Effector memory CD8-positive, alpha-beta T cell (primary cell): Measurements from ENCODE around the gene TSPAN12.

Experiments
- ATAC-seq: fragments of 150-1000 bp; cut with Tn5 transposase; replicated peaks from 2 replicates; pipeline ENCODE4 v1.10.0; 2021; ENCODE audit warnings: mild to moderate bottlenecking, moderate library complexity
- DNase-seq, 3 experiments: peaks; one replicate each; pipeline ENCODE4 v3.0.0; 2021
- H3K27ac Mint-ChIP-seq, 2 donors: one replicate each; pipeline ENCODE4 v1.8.0; 2022; ENCODE audit warnings: mild to moderate bottlenecking in 2 of 2, mixed read lengths in 2 of 2, moderate library complexity in 2 of 2
- H3K27me3 Mint-ChIP-seq, 2 donors: one replicate each; pipeline ENCODE4 v1.8.0; 2022; ENCODE audit warnings: mixed read lengths in 2 of 2
- H3K36me3 Mint-ChIP-seq: one replicate; pipeline ENCODE4 v1.8.0; 2022; ENCODE audit warnings: mild to moderate bottlenecking, moderate library complexity, mixed read lengths; ENCODE audit not compliant: insufficient read depth
- H3K4me1 Mint-ChIP-seq, 2 donors: one replicate each; pipeline ENCODE4 v1.8.0; 2022; ENCODE audit warnings: low read depth in 2 of 2, mixed read lengths in 2 of 2
- H3K4me3 Mint-ChIP-seq, 2 donors: one replicate each; pipeline ENCODE4 v1.8.0; 2022; ENCODE audit warnings: mild to moderate bottlenecking in 2 of 2, mixed read lengths in 2 of 2, moderate library complexity in 2 of 2
- H3K9me3 Mint-ChIP-seq, 2 donors: one replicate each; pipeline ENCODE4 v1.8.0; 2022; ENCODE audit warnings: mixed read lengths in 2 of 2

Gene TSPAN12

DNA sequence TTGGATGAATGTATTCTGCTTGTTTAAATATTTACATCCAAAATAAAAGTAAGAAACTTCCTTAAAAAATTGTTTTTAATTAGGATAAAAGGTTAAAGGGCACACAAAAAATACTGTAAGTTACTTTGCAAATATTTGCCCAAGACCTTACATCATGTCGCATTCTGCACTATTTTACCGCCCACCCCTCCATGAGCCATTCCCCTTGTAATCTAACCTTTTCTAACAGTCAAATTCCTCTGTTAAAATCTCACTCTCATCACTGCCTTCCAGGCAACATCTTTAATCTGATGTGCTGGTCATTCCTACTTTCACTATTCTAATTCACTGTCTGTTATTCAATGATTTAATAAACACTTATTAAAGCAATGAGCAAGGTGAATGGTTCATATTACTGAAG is 23.2 kb downstream of the TSPAN12 start:
- ATAC-seq (no peak), DNase-seq (no peak)
- peaks cover 0 to 2% of the 10 kb centered on the region in 2 donors for H3K9me3 Mint-ChIP-seq
- H3K36me3 Mint-ChIP-seq: no peaks in the 10 kb centered on the region
- no peak overlapping the region for H3K4me3 Mint-ChIP-seq
- no peaks in the 10 kb centered on the region for H3K4me1 Mint-ChIP-seq
- H3K27ac Mint-ChIP-seq: no peak overlapping the region
- peaks cover 16 to 21% of the 10 kb centered on the region in 2 donors for H3K27me3 Mint-ChIP-seq

DNA sequence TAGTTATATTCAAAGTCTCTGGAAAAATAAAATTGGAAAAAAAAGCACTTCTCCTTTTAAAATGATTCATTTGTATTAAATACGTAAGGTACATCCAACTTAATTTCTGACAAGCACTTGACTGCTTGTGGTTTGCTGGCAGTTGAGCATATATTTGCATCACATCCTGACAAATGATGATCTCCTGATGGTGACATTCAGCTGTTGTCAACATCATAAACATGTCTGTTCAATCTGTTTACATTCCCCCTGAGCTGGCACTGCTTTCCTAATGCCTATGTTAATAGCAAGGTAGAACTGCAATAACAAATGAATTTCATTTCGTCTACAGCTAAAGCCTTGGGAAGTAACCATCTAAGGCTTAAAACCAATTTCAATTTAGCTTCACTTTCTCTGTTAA is 24.4 kb downstream of the TSPAN12 start:
- H3K4me1 Mint-ChIP-seq: no peaks in the 10 kb centered on the region
- H3K9me3 Mint-ChIP-seq: peaks cover 0 to 2% of the 10 kb centered on the region in 2 donors
- ATAC-seq (no peak), DNase-seq (no peak)
- no peak overlapping the region for H3K27ac Mint-ChIP-seq
- H3K36me3 Mint-ChIP-seq: no peaks in the 10 kb centered on the region
- no peak overlapping the region for H3K4me3 Mint-ChIP-seq
- H3K27me3 Mint-ChIP-seq: peaks cover 16% of the 10 kb centered on the region in 2 donors

DNA sequence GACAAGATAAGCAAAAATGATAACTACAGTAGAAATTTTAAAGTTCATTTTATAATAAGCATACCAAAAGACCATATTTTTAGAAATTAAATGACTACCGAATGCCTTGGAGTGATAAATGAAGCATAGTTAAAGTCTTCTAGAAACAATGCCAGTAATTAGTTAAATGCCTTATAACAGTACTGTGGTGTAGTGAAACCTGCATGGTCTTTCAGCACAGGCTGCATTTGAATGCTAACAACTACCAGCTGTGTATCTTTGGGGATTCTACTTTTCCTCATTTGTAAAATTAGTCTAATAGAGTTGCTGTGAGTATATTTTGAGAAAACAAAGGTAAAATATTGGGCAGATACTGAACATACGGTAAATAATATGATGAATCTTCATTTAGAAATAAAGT is 25.1 kb downstream of the TSPAN12 start:
- ATAC-seq (no peak), DNase-seq (no peak)
- no peaks in the 10 kb centered on the region for H3K4me1 Mint-ChIP-seq
- no peaks in the 10 kb centered on the region for H3K36me3 Mint-ChIP-seq
- no peak overlapping the region for H3K27ac Mint-ChIP-seq
- peaks cover 0 to 2% of the 10 kb centered on the region in 2 donors for H3K9me3 Mint-ChIP-seq
- H3K27me3 Mint-ChIP-seq: peaks cover 16 to 22% of the 10 kb centered on the region in 2 donors
- H3K4me3 Mint-ChIP-seq: no peak overlapping the region

- Mint-ChIP-seq H3K27ac (no peak overlapping the region), H3K36me3 (no peaks in the 10 kb centered on the region), H3K4me1 (no peaks in the 10 kb centered on the region), H3K4me3 (no peak overlapping the region), H3K27me3 (peaks cover 16 to 23% of the 10 kb centered on the region in 2 donors), H3K9me3 (peaks cover 0 to 2% of the 10 kb centered on the region in 2 donors)
- DNase-seq (no peak), ATAC-seq (no peak)
Observed at GRCh38 chr7:120831260-120831659, 26.7 kb downstream of the TSPAN12 start.

- no peak for ATAC-seq
- no peaks in the 10 kb centered on the region for H3K36me3 Mint-ChIP-seq
- peaks cover 16 to 17% of the 10 kb centered on the region in 2 donors for H3K27me3 Mint-ChIP-seq
- no peak overlapping the region for H3K27ac Mint-ChIP-seq
- H3K4me1 Mint-ChIP-seq: no peaks in the 10 kb centered on the region
- H3K9me3 Mint-ChIP-seq: peaks cover 0 to 2% of the 10 kb centered on the region in 2 donors
- no peak for DNase-seq
- H3K4me3 Mint-ChIP-seq: no peak overlapping the region
Observed at GRCh38 chr7:120829487-120829886, 28.5 kb downstream of the TSPAN12 start.

DNA sequence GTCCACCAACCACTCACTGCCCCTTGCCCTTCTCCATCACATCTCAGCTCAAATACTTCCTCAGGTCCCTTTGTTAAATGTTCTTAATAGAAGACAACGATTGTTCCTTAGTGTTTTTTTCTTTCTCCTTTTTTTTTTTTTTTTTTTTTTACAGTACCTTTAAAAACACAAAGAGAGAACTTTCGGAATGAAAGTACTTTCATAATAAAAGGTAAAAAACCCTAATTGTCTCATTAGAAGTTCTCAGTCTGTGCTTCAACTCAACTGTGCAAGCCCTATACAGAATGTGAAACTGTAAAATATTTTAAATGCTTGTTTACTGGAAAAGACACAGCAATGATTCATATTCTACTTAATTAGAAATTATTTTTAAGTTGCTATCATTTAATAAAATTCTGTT is 29.4 kb downstream of the TSPAN12 start:
- DNase-seq (no peak), ATAC-seq (no peak)
- Mint-ChIP-seq H3K27me3 (peaks cover 16 to 17% of the 10 kb centered on the region in 2 donors), H3K4me1 (no peaks in the 10 kb centered on the region), H3K36me3 (no peaks in the 10 kb centered on the region), H3K27ac (no peak overlapping the region), H3K4me3 (no peak overlapping the region), H3K9me3 (peaks cover 0 to 2% of the 10 kb centered on the region in 2 donors)

GRCh38 chr7:120827371-120828118 is 30.4 kb downstream of the TSPAN12 start:
- Mint-ChIP-seq H3K4me3 (no peak overlapping the region), H3K9me3 (peaks cover 0 to 2% of the 10 kb centered on the region in 2 donors), H3K27me3 (peaks cover 17% of the 10 kb centered on the region in 2 donors), H3K27ac (no peak overlapping the region), H3K36me3 (no peaks in the 10 kb centered on the region), H3K4me1 (no peaks in the 10 kb centered on the region)
- DNase-seq (no peak), ATAC-seq (no peak)

DNA sequence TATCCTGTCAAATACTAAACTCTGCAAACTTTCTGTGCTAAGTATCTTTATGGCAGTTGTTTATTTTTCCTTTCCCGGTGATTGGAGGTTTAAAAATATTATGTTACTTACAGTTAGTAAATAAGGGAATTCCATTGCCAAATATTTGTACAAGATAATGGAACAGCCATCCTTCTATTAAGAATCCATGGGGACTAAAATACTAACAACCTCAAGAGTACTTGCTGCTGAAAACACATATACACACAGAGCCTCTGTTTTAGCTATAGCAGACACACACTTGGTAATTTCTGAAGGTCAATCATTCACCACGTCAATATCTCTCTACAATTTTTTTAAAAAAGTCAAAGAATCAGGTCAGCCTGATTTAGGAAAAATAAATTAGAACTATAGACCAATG is 32.4 kb downstream of the TSPAN12 start:
- peaks cover 18 to 20% of the 10 kb centered on the region in 2 donors for H3K27me3 Mint-ChIP-seq
- DNase-seq (no peak), ATAC-seq (no peak)
- no peaks in the 10 kb centered on the region for H3K4me1 Mint-ChIP-seq
- H3K4me3 Mint-ChIP-seq: no peak overlapping the region
- H3K9me3 Mint-ChIP-seq: peaks cover 0 to under 1% of the 10 kb centered on the region in 2 donors
- H3K27ac Mint-ChIP-seq: no peak overlapping the region
- H3K36me3 Mint-ChIP-seq: no peaks in the 10 kb centered on the region

GRCh38 chr7:120825152-120825551 is 32.8 kb downstream of the TSPAN12 start:
- no peaks in the 10 kb centered on the region for H3K4me1 Mint-ChIP-seq
- no peaks in the 10 kb centered on the region for H3K9me3 Mint-ChIP-seq
- H3K36me3 Mint-ChIP-seq: no peaks in the 10 kb centered on the region
- H3K27me3 Mint-ChIP-seq: peaks cover 20% of the 10 kb centered on the region in 2 donors
- H3K4me3 Mint-ChIP-seq: no peak overlapping the region
- no peak overlapping the region for H3K27ac Mint-ChIP-seq
- ATAC-seq: no peak
- DNase-seq: no peak

DNA sequence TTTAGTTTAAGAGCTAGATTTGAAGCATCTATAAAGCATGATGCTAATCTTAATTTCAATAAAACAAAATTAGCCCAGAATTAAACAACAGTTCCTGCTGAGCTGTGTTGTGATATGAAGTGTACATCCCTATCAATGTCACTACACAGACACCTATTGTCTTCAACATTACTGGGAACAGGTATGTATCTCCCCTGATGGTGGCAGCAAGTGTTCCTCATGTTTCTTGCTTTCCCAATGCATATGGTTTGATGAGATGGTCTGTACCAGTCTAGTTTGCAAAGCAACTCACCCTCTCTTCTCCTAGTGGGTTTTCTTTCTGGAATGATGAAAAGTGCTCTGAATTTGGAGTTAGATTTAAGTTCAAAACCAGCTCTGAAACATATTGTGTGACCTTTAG is 38.1 kb downstream of the TSPAN12 start:
- no peak overlapping the region for H3K27ac Mint-ChIP-seq
- ATAC-seq: no peak
- H3K36me3 Mint-ChIP-seq: no peaks in the 10 kb centered on the region
- H3K4me3 Mint-ChIP-seq: no peak overlapping the region
- H3K4me1 Mint-ChIP-seq: no peaks in the 10 kb centered on the region
- peaks cover 33 to 42% of the 10 kb centered on the region in 2 donors for H3K27me3 Mint-ChIP-seq
- no peak for DNase-seq
- no peaks in the 10 kb centered on the region for H3K9me3 Mint-ChIP-seq

DNA sequence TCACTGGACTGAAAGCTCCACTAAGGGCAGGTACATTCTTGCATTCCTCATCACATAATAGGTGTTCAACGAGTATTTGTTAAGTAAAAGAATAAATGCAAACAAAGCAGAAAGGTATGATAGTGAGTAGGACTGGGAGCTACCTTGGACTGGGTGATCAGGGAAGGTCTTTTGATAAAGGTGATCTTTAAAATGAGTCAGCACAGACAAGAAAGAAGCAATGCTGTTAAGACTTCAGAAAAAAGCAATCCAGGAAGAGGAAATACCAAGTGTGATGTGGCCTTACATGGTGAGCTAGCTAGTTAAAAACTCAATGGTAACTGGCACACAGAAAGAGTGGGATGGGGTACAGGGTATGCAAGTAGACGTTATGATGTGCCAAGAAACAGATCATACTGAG is 40.1 kb downstream of the TSPAN12 start:
- Mint-ChIP-seq H3K4me1 (no peaks in the 10 kb centered on the region), H3K4me3 (no peak overlapping the region), H3K27ac (no peak overlapping the region), H3K27me3 (peaks cover 39 to 50% of the 10 kb centered on the region in 2 donors), H3K36me3 (no peaks in the 10 kb centered on the region), H3K9me3 (no peaks in the 10 kb centered on the region)
- no peak for DNase-seq
- no peak for ATAC-seq

DNA sequence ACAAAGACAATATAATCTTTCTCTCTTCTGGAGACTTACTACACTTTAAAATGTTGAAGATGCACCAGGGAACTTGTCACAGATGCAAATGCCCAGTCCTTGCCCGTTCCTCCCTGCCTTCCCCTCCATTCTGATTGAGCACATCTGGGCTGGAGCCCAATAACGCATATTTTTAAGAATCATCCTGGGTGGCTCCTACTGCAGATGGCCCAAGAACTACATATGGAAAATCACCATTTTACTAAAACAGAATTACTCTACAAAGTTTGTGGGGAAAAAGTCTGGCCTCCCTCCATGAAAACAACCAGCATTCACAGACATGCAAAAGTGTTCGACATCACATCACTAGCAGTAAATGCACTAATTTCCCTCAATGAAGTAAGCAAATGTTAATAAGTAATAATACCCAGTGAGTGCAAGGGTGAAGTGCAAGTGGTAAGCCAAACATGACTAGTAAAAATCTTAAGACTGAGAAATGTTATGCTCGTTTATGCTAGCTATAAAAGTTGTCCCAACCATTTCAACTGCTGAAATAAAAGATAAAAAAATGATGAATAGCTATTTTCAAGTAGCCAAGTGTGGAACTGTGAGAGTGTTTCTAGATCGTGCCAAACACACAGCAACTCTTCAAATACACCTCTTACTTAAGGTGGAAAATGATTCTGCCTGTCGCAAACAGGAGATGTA is 43.5 kb downstream of the TSPAN12 start:
- DNase-seq: no peak
- Mint-ChIP-seq H3K27me3 (peaks cover 25 to 31% of the 10 kb centered on the region in 2 donors), H3K4me3 (no peak overlapping the region), H3K9me3 (no peaks in the 10 kb centered on the region), H3K27ac (no peak overlapping the region), H3K4me1 (no peaks in the 10 kb centered on the region), H3K36me3 (no peaks in the 10 kb centered on the region)
- no peak for ATAC-seq

GRCh38 chr7:120813546-120814252 is 44.2 kb downstream of the TSPAN12 start:
- Mint-ChIP-seq H3K4me1 (no peaks in the 10 kb centered on the region), H3K27ac (no peak overlapping the region), H3K9me3 (no peaks in the 10 kb centered on the region), H3K27me3 (peaks cover 25 to 31% of the 10 kb centered on the region in 2 donors), H3K4me3 (no peak overlapping the region), H3K36me3 (no peaks in the 10 kb centered on the region)
- no peak for DNase-seq
- no peak for ATAC-seq
